HG02973 (cell line): ENCODE measurements around the gene TMEM115.

Experiments
- ATAC-seq: cut with Tn5 transposase; IDR thresholded peaks from one replicate; pipeline ENCODE4 v1.9.1; 2021; ENCODE audit warnings: moderate library complexity; ENCODE audit not compliant: unreplicated experiment

TMEM115 gene, protein sequence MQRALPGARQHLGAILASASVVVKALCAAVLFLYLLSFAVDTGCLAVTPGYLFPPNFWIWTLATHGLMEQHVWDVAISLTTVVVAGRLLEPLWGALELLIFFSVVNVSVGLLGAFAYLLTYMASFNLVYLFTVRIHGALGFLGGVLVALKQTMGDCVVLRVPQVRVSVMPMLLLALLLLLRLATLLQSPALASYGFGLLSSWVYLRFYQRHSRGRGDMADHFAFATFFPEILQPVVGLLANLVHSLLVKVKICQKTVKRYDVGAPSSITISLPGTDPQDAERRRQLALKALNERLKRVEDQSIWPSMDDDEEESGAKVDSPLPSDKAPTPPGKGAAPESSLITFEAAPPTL

DNA sequence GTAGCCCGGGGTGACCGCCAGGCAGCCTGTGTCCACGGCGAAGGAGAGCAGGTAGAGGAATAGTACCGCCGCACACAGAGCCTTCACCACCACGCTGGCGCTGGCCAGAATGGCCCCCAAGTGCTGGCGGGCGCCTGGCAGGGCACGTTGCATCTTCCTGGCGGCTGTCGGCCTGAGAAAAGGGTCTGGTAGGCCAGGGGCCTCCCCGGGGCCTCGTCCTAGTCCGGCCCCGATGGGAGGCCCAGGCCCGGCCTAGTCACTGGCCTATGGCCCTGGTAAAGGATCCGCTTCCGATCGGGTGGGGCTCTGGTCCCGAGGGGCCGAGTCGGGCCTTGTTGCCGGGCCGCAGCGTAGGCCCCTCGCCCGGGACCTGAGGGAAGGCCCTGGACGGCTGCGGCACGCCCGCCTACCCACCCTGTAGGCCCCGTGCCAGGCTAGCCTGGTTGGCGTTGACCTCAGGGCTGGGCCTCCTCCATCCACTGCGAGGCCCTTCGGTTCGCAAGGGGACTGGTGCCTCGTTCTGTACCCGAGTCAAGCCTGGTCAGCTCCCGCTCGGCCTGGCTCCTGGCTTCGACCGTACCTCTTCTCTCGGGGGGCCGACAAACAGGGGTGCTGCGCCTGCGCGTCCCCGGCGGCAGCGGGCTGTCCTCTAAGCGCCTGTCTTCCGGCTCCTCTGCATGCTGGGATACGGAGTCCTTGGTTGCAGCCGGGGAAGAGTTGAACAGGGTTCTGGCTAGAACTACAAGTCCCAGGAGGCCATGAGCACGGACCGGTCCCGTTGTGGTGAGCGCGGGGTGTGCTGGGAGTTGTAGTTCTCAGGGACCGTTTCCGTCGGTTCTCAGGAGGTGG is at the start of gene TMEM115:
TMEM115 (minus strand) TSS at position 611 of the 849 bp plus-strand sequence; CDS start at position 153, 458 bp downstream.
- ATAC-seq = peak; percentile 98

DNA sequence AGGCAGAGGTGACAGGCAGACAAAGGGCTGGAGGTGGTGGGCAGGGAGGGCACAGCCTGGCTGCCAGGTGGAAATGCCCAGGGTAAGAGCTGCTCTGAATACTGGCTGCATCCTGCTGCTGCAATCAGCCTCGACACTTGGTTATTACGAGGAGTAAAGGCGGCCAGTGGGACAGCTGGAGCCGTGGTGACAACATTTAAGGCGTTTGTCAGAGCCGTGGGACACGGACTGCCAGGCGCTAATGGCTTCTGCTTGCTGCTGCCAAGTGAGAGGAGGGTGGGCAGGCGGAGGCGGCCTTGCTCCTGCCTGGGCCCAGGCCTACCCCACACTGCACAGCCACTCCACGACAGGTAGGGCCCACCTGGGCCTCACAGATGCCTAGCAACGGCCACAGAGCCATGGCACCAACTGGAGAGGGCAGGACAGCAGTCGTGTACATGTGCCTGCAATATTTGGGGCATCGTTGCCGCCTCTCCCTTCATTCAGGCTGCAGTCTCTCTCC is 49.2 kb upstream of the TMEM115 start:
- no peak for ATAC-seq

DNA sequence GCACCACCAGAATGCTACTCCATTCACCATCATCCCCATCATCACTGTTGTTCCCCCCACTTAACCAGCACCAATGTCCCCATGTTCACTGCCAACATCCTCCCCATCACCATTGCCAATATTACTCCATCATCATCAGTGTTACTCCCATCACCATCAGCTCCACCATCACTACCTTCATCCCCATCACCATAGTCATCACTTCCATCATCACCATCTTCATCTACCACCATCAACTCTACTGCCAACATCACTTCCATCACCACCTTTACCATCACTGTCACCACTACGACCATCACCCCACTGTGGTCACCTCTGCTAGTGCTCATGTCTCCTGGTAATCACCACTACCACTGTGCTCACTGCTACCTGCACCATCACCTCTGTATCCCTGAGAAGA is 47.2 kb upstream of the TMEM115 start:
- ATAC-seq = no peak

DNA sequence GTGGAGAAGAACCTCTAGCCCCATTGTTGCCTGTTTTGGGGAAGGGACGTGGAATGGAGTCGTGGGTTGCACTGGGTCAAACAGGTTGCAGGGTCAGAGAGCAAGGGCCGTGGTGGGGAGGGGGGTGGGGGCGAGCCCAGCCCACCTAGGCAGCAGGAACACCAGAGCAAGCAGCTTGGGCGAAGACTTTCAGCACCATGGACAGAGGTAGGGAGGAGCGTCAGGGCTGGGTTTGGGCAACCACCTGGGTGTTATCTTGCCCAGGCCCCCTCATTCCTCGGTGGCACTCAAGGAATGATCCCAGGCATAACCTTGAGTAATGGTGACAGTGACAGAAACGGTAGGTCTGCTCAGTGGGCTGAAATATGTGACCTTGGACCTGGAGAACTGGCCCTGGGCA is 45.9 kb upstream of the TMEM115 start:
- no peak for ATAC-seq

DNA sequence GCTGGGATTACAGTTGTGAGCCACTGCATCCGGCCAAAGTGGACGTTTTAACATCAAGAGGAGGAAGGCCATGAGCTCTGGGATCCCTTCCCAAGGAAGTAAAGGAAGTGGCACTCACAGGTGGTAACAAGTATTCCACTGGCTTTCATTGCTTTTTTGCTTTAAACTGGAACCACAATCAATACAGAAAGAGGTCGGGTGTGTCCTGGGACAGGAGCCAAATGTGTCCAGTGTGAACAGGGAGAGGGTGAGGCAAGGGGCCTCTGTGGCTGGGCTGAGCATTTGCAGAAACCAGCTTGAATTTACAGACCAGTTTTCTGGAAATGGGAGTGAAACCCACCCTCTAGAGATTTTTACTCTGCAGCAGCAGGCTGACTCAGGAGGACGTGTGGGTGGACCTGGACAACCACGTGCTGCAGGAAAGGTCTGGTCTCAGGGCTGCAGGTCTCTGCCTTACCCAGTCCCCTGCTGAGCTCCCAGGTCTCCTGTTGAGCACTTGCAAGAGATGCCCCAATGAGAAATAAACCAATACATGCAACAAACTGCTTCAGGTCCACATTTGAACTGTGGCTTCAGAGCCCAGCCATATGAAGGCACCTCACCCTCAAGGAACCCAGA is 42.8 kb upstream of the TMEM115 start:
- ATAC-seq = no peak

DNA sequence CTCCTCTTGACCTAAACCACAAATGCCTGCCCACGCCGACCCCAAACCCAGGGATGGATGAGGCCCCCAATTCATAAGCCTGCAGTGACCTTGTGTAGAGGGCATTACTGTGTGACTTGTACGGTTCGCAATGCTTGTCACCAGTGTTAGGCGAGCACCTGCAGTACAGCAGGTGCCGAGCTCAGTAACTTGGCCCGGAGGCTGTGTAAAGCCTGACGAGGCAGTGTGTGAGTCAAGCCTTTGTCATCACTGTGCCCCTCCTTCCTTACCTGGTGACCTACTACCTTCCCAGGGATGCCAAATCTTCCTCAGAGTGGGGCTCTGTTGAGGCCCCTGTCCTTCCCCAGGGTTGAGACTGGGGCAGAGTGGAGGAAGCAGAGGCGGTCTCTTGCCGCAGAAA is 37.2 kb upstream of the TMEM115 start:
- no peak for ATAC-seq

DNA sequence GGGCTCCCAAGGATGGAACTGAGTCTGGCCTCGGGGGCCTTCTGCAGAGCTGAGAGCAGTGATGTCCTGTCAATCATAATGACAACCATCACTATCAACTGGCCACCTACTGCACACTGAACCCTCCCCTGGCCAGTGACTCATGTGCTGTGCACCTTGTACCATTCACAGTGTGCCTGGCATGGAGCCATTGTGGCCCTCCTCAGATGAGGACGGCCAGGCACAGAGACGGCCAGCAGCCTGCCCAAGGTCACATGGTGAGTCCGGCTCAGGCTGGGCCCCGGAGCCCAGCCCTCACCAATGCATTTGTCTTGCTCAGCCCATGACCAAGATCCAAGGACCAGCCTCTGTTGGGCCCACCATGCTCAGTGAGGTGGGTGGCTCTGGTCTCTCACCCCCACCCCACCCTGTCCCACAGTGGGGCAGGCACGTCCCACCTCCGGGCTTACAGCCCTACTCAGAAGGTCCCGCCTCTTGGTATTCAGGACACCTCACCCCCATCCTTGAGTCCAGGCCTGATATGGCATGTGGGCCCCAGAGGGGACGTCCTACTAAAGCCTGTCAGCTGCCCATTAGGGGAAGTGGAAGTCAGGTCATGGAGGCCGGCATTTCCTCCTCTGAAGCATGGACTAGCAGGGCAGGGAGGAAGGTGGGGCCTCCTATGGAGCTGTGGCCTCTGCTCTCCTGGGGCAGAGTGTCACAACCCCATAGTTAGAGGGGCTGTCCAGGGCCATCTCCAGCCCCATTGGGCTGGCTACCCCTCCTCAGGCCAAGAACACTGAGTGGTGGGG is 35.9 kb upstream of the TMEM115 start:
- no peak for ATAC-seq

DNA sequence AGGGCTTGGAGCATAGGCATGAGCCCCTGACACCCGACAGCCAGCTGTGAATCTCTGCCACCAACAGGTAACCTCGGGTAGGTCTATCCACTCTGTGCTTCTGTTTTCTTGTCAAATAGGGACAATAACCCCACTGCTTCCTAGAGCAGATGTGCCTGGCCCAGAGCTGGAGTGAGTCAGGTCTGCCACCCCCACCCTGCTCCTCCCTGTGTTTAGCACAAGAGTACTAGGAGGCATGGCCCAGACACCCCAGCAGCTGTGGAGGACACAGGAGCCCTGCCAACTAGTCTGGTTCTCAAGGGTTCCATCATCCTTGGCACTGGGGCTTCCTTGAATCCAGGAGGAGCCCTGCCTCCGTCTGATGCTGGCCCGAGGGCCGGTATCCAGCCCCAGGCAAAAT is 33.7 kb upstream of the TMEM115 start:
- ATAC-seq = no peak

DNA sequence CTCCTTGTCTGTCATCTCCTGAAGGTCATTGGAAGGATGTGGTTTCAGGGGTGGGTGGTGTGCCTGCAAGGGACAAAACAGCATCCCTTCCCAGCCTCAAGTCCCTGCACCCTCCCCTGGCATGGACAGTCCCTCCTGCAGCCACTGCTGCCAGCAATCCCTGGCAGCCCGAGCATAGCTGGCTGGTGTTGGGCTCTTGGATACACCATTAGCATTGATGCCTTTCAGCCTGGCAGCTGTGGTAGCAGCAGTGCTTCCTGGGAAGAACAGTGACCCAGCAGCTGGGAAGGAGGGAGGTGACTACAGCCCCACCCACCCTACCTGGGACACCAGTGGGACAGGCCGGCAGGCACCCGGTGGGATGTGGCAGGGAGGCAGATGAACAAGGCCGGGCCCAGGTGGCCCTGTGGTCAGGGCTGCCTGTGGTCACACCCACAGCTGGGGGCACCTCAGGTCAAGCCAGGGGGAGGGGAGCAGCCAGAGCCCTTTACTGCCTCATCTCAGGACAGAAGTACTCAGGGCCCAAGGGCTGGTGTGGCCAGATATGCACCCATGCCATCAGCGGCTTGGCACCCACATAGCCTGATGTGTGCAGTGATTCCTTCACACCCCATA is 32.9 kb upstream of the TMEM115 start:
- no peak for ATAC-seq

DNA sequence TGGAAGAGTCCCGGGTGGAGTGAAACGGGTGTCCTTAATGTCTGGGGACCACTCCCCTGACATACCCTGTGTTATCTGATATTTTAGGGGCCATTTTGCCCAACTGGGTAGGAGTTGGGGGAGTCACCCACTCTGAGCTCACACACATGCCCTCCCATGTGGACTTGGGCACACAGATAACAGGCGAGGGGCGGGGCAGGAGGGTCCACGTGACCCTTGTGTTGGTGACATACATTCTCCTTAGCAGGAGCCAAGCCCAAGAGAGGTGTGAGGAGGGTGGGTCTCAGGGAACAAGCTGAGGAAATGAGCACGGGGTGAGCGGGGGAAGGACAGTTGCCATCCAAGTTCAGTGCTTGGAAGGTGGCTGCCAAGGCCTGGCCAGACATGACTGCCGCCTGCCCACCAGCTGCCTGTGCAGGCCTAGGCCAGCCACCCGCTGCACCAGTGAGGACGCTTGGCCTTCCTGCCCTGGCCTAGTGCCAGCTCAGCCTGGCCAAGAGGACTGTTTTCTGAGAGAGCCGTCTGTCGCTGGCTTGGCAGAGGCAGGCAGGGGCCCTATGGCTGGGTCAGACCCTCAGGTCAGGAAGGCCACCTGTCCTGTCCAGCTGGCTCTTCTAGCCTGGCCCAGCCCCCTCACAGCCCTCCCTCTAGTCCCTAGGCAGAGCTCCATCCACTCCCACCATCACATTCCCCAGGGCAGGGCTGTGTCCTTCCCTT is 31.3 kb upstream of the TMEM115 start:
- ATAC-seq = no peak

DNA sequence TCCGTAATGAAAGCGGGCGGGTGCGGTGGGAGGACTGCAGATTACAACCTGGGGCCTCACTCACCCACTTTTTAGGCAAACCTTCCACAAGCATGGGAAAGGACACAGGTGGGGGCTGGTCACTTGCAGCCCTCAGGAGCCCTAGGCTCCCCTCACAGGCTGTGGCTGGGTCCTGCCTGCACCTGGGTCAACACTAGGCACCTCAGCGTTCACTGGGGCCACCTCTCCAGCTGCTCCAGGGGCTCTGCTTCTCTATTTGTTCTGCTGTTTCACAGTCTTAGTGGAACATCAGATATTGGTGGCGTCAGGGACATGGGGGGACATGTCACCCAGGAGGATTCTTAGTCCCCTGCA is 30.1 kb upstream of the TMEM115 start:
- ATAC-seq = no peak

DNA sequence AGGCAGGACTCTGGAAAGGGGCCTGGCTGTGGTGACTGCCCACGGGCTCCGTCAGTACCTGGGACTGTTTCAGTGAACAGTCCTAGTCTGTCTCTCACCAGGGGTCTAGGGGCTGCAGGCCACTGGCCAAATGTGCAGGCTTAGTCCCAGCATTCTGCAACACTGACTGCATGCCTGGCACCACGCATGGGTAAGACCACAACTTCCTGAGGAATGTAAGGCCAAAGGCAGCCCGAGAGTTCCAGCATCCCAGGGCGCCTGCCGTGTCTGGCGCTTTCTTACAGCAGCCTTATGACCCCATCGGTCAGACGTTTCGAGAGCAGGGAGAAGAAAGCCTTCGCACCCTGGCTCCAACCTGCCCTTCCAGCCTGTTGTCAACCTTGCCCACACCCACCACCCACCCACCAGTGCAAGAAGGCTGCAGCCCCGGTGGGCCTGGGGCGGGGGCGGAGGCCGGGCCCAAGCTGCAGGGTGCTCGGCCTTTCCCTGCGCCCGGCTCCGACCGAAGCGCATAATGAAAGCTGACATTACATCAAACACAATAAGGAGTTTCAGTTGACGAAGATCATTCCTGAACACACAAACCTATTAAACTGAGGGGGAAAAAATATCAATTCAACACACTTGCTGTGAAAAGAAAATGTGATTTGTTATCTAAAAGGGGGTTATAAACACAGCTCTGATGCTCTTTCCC is 29.5 kb upstream of the TMEM115 start:
- ATAC-seq = no peak

DNA sequence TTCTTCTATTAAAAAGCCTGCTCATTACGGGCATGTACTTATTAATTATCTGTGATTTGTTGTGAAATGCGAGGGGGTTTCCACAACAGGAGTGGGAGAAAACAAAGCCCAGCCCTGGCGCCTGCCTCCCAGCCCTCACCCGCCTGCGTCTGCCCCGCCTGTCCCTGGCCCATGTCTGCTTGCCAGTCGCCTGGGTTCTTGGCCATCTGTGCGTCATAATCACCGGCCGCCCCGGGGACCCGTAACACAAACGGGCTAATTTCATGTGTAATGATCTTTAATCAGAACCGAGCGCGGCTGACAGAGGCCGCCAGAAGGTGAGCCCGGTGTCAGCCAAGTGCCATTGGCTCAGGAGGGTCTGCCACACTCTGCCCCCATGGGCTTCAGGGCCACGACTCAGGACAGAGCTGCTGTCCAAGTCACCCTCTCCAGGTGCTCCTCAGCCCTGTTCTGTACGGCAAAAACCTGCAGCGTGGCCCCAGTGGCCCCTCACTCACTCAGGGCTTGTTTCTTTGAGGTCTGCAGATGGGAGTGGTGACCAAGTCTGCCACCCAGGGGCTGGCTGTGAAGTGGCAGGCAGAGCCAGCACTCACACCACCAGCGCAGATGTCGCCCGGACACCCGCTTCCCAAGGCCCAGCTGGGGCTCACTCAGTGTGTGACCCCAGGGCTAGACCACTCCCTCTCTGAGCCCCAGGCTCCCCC is 28.8 kb upstream of the TMEM115 start:
- no peak for ATAC-seq

DNA sequence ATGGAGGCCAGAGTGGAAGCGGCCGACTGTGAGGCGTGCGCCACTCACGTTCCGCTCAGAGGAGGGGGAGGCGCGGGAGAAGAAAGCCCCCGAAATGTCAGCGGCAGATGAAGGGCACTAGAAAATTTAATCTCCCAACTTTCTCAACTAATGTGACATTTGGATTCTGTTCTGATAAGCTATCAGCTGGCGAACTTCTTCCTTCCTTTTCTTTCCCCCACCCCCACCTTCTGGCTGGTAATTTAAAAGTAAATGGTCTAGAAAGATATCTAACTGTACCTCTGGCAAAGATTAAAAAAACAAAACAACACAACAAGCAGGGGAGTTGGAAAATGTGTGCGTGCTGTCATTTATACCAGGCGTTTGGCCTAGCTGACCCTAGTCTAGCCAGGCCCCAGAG is 26.4 kb upstream of the TMEM115 start:
- ATAC-seq = no peak

DNA sequence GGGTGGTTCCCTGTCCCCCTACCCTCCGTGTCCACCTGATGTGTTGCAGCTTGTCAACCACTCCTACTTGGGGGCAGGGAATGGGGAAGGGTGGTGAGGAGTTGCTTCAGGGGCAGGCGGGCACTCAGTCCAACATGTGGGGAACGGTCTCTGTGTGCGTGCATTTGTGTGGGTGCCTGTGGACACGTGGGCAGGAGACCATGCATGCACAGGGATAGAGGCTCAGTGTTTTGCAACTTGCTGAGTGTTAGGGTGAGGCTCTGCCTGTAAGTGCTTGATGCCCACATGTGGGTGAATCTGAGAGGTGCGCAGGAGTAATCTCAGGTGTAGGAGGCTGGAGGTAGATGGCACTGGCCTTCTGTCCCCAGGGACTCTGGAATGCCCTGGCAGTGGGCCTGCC is 24.4 kb upstream of the TMEM115 start:
- ATAC-seq = no peak

DNA sequence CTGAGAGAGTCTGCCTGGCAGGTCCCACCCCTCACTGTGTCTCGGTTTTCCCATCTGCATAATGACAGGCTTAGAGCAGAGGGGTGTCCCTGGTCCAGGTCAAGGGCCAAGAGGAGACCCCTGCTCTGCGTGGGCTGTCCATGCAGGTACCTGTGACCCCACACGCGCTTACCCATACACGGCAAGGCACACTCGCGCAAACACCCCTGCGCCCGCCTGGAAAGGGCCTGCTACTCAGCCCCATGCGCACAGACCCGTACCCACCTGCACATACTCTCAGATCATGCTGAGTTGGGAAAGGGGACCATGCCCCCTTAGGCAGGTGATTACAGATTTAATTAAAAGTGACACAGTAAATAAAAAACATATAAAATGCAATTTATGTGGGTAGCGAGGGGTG is 23.4 kb upstream of the TMEM115 start:
- no peak for ATAC-seq

DNA sequence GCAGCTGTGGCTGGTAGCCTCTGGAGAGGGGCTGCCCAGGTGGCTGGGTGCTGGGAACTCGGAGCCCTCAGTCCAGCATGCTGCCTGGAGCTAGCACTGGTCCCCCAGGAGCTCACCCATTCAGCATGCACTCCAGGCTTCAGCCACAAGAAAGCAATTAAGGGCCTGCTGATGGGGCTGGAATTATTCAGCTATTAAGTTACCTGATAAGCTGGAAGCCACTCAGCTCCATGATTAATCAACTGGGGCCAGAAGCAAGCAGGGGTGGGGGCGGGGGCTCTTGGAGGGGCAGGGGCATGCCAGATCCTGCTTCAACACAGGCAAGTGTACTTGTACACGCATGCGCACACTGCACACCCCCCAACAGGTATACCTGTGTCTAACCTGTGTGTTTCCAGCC is 22.1 kb upstream of the TMEM115 start:
- no peak for ATAC-seq

DNA sequence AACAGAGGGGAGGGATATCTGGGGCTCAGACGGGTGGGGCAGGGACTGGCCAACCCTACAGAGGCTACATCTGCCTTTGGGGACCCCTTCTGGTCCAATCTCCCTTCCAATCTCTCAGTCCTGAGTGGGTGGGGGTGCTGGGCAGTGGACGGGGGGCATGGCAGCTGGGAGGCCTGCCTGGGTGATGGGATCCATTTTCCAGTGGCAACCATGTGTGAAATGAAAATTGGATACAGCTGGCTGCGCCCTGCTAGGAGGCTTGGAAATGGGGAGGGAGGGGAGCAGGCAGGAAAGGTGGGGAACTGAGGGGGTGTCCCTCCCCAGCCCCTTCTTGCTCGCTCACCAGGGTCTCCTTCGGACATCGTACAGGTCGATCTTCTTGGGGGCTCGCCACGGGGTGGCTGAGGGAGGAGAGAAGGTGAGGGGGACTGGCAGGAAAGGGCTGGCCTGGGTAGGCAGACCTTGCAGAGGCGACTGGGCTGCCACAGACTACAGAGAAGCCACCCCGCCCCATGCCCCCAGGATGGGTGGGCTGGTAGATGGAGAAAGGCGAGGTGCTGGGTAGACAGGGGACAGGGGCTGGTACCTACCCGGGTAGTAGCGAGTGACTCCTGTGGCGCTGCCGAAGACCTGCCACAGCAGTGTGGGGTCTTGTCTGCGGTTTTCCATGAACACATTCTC is 21.2 kb upstream of the TMEM115 start:
- ATAC-seq = no peak
